GM18526 (cell line): ENCODE results near the gene C11orf24.

Experiments used
- POLR2A ChIP-seq: IDR thresholded peaks from 3 replicates; pipeline ENCODE4 v1.6.1; 2011; ENCODE audit not compliant: insufficient read length; ENCODE audit errors: extremely low read depth

The C11orf24 gene

DNA sequence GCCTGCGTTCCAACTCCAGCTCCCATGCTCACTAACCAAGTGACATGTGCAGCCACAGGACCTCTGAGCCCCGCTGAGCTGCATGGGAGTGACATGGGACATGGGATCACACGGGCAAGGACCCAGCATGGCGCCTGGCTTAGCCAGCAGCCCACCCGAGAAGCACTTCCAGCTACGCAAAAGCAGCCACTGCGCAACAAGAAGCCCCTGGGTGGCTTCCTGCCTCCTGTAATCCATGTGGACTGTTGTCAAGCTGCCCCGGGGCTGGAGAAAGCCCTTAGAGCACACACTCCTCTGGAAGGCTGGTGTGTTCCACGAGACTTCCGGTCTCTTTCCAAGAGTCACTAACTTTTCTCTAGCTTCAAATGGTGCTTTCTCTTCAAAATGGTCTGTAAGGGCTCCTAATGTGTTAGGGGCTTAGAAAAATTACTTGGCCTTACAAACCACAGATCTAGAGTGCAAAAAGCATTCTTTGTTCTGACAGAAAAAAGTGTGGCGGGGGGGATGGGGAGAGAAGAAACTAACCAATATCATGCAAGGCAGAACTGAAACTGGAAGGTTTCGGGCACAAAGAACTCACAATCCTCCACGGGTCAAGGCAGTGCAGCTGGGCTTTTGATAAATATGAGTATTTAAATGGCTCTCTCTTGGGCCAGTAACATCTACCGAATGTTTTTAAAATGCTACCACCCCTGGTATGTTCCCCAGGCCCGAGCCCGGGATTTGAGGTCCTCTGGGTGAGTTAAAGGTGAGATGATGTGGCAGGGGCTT lies 5.5 kb downstream of the C11orf24 start:
- no peak for TF ChIP-seq POLR2A

GRCh38 chr11:68264741-68265540 lies 6.8 kb downstream of the C11orf24 start:
- no peak for TF ChIP-seq POLR2A

DNA sequence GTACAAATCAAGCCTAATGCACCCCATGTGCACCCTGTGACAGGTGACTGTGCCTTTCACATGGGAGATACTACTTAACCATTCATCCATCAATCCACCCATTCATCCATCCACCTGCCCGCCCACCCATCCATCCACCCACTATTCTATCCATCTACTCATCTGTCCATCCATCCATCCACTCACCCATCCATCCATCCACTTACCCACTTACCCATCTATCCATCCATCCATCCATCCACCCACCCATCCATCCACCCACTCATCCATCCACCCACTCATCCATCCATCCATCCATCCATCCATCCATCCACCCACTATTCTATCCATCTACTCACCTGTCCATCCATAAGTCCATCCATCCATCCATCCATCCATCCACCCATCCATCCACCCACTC lies 7.5 kb downstream of the C11orf24 start:
- no peak for TF ChIP-seq POLR2A

GRCh38 chr11:68263444-68264035 lies 8.2 kb downstream of the C11orf24 start:
- no peak for TF ChIP-seq POLR2A

DNA sequence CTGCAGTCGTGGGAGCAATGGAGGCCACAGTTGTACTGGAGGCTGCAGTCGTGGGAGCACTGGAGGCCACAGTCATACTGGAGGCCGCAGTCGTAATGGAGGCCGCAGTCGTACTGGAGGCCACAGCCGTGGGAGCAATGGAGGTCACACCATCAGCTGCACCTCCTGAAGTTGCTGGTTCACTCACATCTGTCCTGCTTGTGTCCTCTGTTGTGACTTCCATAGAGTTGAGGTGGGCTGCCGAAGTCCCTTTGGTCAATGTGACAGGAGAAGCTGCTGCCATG lies 9.3 kb downstream of the C11orf24 start:
- TF ChIP-seq POLR2A, result no peak

DNA sequence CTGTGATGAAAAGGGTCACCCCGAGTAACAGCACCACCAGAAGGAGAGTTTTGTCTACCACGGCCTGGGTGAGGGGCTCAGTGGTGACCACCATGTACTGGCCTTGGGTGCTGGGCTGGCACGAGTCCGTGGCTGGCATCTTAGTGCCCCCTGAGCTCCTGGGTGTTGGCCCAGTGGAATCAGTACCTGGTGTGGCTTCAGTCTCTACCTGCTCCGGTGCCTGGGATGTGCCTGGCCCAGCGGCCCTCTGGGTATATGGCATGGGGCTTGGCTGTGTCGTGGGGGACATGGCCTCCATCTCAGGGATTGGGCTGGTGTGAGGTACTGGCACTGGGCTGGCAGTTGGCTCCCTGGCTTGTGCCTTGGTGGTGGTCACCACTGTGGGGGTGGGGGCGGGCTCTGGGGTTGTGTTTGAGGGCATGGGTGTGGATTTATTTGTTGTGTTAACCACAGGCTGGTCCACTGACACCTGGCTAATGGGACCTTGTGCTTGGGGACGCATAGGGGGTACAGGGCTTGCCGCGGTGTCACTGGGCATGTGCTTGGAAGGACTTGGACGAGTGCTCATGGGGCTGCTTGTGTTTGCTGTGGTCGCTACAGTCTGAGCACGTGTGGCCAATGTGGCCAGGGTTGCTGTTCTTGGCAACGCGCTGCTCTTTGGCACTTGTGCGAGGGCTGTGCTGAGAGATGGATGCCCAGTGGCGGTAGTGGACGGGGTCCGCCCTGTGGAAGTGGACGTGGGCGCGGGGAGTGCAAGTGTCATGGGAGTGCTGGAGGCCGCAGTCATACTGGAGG lies 9.8 kb downstream of the C11orf24 start:
- no peak for TF ChIP-seq POLR2A

GRCh38 chr11:68261006-68261405 lies 10.8 kb downstream of the C11orf24 start:
- TF ChIP-seq POLR2A, result no peak

GRCh38 chr11:68260484-68260883 lies 11.3 kb downstream of the C11orf24 start:
- no peak for TF ChIP-seq POLR2A

- TF ChIP-seq POLR2A, result no peak
Measured at GRCh38 chr11:68259122-68259959, 12.4 kb downstream of the C11orf24 start.

DNA sequence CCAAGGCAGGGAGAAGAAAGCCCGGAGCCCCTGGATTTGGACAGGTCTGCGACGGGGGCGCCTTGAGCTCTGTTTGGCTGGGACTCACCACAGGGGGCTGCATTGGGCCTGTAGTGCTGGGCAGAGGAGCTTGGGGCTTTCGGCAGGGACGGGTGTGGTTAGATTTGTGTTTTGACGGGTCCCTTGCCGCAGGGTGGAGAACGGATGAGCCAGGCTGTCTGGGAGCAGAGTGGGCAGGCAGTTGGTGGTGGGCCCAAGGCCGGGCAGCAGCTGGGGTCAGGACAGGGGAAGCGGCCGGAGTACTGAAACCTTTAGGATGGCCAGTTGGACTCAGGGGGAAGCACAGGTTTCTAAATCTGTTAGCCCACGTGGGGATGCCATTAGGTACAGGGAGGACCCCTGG lies 13.4 kb downstream of the C11orf24 start:
- TF ChIP-seq POLR2A, result no peak

DNA sequence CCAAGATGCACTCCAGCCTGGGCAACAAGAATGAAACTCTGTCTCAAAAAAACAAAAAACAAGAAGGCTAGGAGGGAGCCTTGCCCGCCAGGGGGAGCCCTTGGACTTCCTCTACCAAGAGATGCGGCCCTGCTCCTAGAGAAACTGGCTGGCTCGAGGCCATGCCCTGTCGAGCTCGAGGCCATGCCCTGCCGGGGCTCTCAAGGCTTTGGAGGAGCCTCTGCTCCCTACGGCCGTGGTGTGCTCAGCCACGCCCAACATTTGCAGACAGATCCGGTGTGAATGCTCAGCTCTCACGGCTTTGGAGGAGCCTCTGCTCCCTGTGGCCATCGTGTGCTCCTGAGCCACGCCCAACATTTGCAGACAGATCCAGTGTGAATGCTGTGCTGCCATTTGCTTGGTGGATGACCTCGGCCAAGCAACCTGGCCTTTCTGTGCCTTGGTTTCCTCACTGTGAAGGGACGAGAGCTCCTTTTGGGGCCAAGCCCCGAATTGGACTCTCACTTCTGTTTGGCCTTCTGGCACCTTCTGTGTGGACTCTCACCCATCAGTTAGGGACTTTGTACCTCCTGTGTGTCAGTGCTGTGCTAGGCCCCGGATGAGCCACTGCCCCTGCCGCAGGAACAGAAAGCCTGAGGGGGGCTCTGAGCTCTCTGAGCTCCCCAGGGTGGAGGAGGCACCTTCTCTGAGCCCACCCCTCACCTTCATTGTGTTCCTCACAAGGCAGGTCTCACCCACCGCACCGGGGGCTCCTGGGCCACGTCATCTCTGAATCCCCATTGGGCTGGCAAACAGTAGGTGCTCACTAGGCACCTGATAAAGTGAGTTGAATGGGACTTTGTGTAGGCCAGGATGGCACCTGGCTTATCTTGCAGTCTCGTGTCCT lies 14.1 kb downstream of the C11orf24 start:
- no peak for TF ChIP-seq POLR2A

DNA sequence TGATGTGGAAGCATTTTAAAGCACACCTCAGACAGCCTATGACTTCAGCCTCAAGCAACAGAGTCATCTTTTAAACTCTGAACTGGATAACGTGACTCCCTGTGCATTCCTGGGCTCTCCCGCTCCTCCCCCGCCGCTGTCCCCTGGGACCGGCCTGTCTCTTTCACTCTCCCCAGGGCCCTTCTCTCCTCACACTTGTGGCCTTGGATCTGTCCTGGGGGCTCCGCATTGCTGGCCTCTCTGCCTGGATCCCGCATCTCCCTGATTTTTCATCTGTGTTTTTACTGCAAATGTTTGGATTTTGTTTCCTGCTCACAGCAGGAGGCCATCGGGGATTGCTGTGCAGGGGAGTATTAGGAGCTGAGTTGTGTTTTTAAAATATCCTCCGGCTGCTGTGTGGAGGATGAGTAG lies 15.4 kb downstream of the C11orf24 start:
- TF ChIP-seq POLR2A, result no peak

GRCh38 chr11:68255526-68255925 lies 16.2 kb downstream of the C11orf24 start:
- no peak for TF ChIP-seq POLR2A

GRCh38 chr11:68254421-68254820 lies 17.4 kb downstream of the C11orf24 start:
- TF ChIP-seq POLR2A, result no peak
